AG04450 (cell line): Measurements from ENCODE around the gene MEGF11. TPM values are rescaled to one million over a fixed set of nuclear protein-coding genes. Genes with fewer than 3 reads are reported as not detected.

Source experiments
- CTCF ChIA-PET: fragments of 300-600, 350-600 bp; formaldehyde crosslinking; extraction: SDS; loops from one replicate; lab custom pipeline; 2022; ENCODE audit warnings: antibody characterized with exemption, inconsistent platforms; lab: Charles Lee
- POLR2A ChIA-PET: fragments of 350-600 bp; formaldehyde crosslinking; extraction: SDS; loops from one replicate; lab custom pipeline; 2021; ENCODE audit warnings: antibody characterized with exemption, inconsistent platforms; lab: Yijun Ruan, JAX
- DNase-seq: peaks from one replicate; pipeline ENCODE4 v3.0.0-alpha.2; 2011; ENCODE audit warnings: low read depth, low spot score
- H3K27ac ChIP-seq: one replicate; pipeline ENCODE4 v1.5.1; 2012; ENCODE audit warnings: low read depth, low read length, control low read depth
- H3K27me3 ChIP-seq: one replicate; pipeline ENCODE4 v1.6.0; 2012; ENCODE audit warnings: low read length; ENCODE audit not compliant: control insufficient read depth, insufficient read depth
- H3K4me3 ChIP-seq: 2 replicates; pipeline ENCODE4 v1.5.1; 2011; ENCODE audit warnings: mild to moderate bottlenecking, low read depth, low read length, control low read depth
- H3K9me3 ChIP-seq: 2 replicates; pipeline ENCODE4 v1.5.1; 2012; ENCODE audit warnings: low read length; ENCODE audit not compliant: control insufficient read depth, insufficient read depth
- CTCF ChIP-seq: IDR thresholded peaks from 2 replicates; pipeline ENCODE4 v1.5.1; 2011; ENCODE audit warnings: low read depth, low read length, control low read depth, inconsistent platforms
- polyA plus RNA-seq: library from polyadenylated mRNA; depleted of rRNA; stranded (reverse); fragments of >200 nt; gene quantifications from 2 replicates; pipeline ENCODE4 v1.2.3, GENCODE V29; 2011

The MEGF11 gene
- polyA plus RNA-seq, 1 experiment: not detected

DNA sequence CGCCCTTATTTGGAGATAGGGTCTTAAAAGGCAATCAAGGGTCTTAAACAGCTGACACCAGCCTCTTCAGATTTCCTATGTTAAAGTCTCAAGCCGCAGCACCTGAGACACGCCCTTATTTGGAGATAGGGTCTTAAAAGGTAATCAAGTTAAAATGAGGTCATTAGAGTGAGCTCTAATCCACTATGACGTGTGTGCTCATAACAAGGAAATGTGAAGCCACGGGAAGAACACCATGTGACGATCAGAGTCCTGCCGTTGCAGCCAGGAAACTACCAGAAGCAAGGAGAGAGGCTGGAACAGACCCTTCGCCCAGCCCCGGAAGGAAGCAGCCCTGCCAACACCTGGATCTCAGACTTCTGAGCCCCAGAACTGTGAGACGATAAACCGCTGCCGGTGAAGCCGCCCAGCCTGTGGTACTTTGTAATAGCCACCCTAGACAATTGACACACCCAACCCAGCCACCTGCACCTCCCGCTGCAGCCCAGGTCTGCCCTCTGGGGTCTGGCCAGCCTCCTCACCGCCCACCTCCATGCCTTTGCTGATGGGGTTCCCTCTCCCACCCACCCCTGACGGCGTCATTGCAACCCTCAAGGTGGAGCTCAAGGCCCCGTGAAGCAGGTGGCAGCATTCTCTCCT lies 137.9 kb downstream of the MEGF11 start:
- Histone ChIP-seq H3K27me3 (peaks cover 25% of the 10 kb centered on the region), H3K9me3 (no peaks in the 10 kb centered on the region), H3K27ac (no peak overlapping the region), H3K4me3 (no peak overlapping the region)
- TF ChIP-seq CTCF: no peak
- ChIA-PET POLR2A (interaction anchor here (0.6 kb wide), 1 partner anchor 115 kb away, joined by 7 read pairs; no protein-coding TSS in a partner anchor), CTCF (no interaction called here)
- DNase-seq: no peak

GRCh38 chr15:66114863-66115425 lies 138.6 kb downstream of the MEGF11 start:
- CTCF ChIA-PET: no interaction called here

GRCh38 chr15:66112388-66112787 lies 141.2 kb downstream of the MEGF11 start:
- POLR2A ChIA-PET: no interaction called here
- Histone ChIP-seq H3K9me3 (no peaks in the 10 kb centered on the region), H3K27ac (no peak overlapping the region), H3K4me3 (no peak overlapping the region), H3K27me3 (peaks cover 31% of the 10 kb centered on the region)
- no peak for TF ChIP-seq CTCF
- DNase-seq: no peak
- CTCF ChIA-PET: no interaction called here

More at GRCh38 chr15:66114863-66115425, 138.6 kb downstream of the MEGF11 start:
- no peak for TF ChIP-seq CTCF
- no peak overlapping the region for H3K4me3 ChIP-seq
- peaks cover 23% of the 10 kb centered on the region for H3K27me3 ChIP-seq
- H3K27ac ChIP-seq: no peak overlapping the region
- DNase-seq: no peak
- H3K9me3 ChIP-seq: no peaks in the 10 kb centered on the region
- POLR2A ChIA-PET: no interaction called here

GRCh38 chr15:66111363-66111762 lies 142.2 kb downstream of the MEGF11 start:
- H3K27ac ChIP-seq: no peak overlapping the region
- POLR2A ChIA-PET: no interaction called here
- peaks cover 37% of the 10 kb centered on the region for H3K27me3 ChIP-seq
- no peak overlapping the region for H3K4me3 ChIP-seq
- TF ChIP-seq CTCF: no peak
- H3K9me3 ChIP-seq: no peaks in the 10 kb centered on the region
- CTCF ChIA-PET: no interaction called here
- no peak for DNase-seq

GRCh38 chr15:66110864-66111263 lies 142.7 kb downstream of the MEGF11 start:
- no peak overlapping the region for H3K27ac ChIP-seq
- POLR2A ChIA-PET: no interaction called here
- CTCF ChIA-PET: no interaction called here
- no peak for TF ChIP-seq CTCF
- H3K9me3 ChIP-seq: no peaks in the 10 kb centered on the region
- peaks cover 40% of the 10 kb centered on the region for H3K27me3 ChIP-seq
- no peak overlapping the region for H3K4me3 ChIP-seq
- no peak for DNase-seq
